Right lobe of liver (tissue), 4 donors: ENCODE measurements around the gene SRGN.

ENCODE experiments used
- POLR2A ChIP-seq: fragments of 450-650 bp; IDR thresholded peaks from one replicate; pipeline ENCODE4 v1.6.1; 2017; ENCODE audit warnings: antibody characterized with exemption, mild to moderate bottlenecking
- TF ChIP-seq, protein P1 (sequence below), 4 donors: fragments of 200-600 bp in 3 of 4; fragments of 450-650 bp in 1 of 4; IDR thresholded peaks; one replicate each; pipeline versions ENCODE4 v1.5.1 to v1.8.0; 2016 to 2022; ENCODE audit warnings: antibody characterized with exemption in 4 of 4, mild to moderate bottlenecking in 2 of 4
- donor health status: DM: no; HTN: no; CAD: no.
- donor health status: DM: no; HTN: no; CAD: no.
- donor health status: DM: no; HTN: yes; CAD: no.

DNA sequence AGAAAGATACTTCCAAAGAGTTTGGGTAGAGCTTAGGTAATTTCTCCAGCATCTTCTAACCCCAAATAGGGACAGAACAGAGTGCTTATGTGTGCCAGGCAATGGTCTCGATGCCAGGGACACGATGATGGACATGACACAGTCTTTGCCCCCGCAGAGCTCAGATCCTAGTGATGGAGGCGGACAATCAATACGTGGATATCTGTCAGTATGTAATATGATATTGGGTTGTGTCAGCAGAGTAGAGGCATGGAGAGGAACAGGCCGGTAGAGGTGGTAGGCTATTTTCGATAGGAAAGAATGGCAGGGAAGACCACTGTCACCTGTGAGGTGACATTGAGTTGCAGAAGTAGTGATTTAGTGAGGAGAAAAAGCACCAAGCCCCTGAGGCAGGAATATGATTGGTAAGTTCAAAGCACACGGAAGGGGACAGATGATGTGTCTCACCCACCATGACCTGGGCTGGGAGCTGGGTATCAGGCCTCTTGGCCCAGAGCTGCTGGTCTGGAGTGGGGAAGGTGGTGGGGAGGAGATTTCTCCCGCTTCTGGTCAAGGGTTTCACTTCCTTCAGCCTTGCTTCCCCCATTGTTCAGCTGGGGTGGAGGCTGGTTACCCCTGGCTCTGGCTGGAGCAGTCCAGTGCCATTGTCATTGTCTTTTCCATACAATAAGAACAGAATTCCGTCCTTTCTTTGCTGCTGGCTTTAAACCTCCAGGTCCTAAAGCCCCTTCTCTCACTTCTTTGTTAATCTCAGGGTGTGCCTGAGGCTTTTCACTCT lies 36.0 kb upstream of the SRGN start:
- no peak for TF ChIP-seq POLR2A
- TF ChIP-seq, protein P1, sequence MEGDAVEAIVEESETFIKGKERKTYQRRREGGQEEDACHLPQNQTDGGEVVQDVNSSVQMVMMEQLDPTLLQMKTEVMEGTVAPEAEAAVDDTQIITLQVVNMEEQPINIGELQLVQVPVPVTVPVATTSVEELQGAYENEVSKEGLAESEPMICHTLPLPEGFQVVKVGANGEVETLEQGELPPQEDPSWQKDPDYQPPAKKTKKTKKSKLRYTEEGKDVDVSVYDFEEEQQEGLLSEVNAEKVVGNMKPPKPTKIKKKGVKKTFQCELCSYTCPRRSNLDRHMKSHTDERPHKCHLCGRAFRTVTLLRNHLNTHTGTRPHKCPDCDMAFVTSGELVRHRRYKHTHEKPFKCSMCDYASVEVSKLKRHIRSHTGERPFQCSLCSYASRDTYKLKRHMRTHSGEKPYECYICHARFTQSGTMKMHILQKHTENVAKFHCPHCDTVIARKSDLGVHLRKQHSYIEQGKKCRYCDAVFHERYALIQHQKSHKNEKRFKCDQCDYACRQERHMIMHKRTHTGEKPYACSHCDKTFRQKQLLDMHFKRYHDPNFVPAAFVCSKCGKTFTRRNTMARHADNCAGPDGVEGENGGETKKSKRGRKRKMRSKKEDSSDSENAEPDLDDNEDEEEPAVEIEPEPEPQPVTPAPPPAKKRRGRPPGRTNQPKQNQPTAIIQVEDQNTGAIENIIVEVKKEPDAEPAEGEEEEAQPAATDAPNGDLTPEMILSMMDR (IDR thresholded peaks at IDR 0.05), result no peak
